Cardiac fibroblast (primary cell): ENCODE results near the gene PARK7.

ENCODE experiments used
- DNase-seq, 2 donors: peaks; one replicate each; pipeline versions ENCODE4 v3.0.0 to v3.0.0-alpha.2; 2010; ENCODE audit warnings: low read depth in 2 of 2
- H3K4me3 ChIP-seq, 2 donors: replicated peaks in 1 of 2; 1 replicate in 1 of 2; 2 replicates in 1 of 2; pipeline ENCODE4 v1.5.1; 2011; ENCODE audit warnings: low read depth in 2 of 2, low read length in 2 of 2, mild to moderate bottlenecking in 2 of 2, moderate library complexity in 1 of 2
- TF ChIP-seq, protein P1 (sequence below): IDR thresholded peaks from one replicate; pipeline ENCODE4 v1.5.1; 2011; ENCODE audit warnings: low read depth, mild to moderate bottlenecking, low read length, inconsistent platforms

The PARK7 gene

DNA sequence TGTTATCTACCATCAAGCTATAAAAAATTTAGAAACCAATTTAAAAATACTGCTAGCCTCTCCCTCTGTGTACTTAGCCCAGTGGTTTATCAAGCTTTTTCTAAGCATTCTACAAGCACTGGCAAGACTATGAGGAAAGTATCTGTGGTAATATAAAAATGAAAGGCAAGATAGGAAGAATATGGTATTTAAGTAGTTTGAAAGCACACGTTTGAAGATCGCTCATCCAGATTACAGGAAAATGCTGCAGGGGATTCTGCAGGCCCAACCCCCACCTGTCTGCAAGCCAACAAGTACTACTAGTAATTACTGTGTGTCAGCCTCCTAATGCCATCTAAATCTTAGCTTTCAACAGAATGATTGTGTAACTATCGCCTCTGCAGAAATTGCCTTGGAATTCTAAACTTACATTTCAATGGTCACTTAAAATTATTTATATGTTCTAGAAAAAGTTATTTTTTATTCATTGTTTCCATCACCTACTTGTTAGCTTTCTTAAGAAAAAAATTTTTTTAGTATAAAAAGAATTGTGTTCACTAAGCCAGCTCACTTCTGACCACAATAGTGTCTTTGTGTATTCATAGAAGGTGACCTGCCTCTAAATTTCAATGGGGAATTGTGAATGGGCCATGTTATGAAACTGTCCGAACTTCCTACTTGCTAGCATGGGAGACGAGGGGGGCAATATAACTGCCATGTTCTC, 56.1 kb downstream of the PARK7 start:
- peak; percentile 54 to 63 for DNase-seq
- TF ChIP-seq, protein P1, sequence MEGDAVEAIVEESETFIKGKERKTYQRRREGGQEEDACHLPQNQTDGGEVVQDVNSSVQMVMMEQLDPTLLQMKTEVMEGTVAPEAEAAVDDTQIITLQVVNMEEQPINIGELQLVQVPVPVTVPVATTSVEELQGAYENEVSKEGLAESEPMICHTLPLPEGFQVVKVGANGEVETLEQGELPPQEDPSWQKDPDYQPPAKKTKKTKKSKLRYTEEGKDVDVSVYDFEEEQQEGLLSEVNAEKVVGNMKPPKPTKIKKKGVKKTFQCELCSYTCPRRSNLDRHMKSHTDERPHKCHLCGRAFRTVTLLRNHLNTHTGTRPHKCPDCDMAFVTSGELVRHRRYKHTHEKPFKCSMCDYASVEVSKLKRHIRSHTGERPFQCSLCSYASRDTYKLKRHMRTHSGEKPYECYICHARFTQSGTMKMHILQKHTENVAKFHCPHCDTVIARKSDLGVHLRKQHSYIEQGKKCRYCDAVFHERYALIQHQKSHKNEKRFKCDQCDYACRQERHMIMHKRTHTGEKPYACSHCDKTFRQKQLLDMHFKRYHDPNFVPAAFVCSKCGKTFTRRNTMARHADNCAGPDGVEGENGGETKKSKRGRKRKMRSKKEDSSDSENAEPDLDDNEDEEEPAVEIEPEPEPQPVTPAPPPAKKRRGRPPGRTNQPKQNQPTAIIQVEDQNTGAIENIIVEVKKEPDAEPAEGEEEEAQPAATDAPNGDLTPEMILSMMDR = no peak
- H3K4me3 ChIP-seq = no peak overlapping the region

DNA sequence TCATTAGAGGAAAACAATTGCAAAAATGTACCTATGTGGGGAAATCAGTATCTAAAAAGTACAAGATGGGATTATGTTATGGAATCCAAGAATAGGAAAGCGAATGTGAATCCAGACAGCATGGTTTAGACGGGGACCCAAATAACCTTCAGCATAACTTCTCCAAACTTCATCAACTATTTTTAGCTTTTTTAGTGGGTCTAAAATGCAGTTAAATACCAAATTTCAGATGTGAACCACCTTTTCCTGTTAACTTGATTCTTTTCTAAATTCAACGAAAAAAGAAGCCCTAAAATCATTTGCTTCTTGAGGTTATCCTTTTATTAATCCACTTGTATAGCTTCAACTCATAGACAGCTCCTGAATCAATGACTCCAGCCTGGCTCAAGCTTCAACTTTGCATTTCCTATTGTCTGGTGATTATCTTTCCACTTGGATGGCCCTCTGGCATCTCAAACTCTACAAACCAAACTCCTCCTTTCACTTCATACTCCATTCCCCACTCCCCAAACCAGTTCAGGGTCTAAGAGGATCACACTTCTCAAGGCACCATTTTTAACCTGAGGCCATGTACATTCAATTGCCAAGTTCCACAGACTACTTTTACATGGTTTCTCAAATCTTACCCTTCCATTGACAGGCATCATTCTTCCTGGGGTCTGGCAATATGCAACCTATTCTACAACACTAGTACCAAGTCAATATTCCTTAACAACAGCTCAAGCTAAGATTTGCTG, 57.1 kb downstream of the PARK7 start:
- peak; percentile 40 to 41 for DNase-seq
- TF ChIP-seq, protein P1 = no peak
- H3K4me3 ChIP-seq = no peak overlapping the region

DNA sequence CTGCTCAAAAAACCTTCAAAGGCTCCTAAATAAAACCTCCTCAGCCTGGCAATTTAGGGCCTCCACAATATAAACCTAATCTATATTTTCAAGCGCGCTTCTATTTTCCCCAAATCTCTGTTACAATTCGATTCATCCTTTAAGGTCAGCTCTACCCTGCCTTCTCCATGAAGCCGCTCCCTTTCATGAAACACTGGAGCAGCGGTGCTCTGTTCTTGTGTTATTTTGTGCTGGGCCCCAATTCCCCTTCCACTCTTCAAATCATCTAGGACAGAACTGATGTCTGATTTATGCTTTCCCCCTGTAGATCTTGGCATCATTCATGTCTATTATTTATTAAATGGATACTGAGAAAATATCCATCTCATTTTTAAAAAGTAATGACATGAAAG, 57.7 kb downstream of the PARK7 start:
- TF ChIP-seq, protein P1 = no peak

DNA sequence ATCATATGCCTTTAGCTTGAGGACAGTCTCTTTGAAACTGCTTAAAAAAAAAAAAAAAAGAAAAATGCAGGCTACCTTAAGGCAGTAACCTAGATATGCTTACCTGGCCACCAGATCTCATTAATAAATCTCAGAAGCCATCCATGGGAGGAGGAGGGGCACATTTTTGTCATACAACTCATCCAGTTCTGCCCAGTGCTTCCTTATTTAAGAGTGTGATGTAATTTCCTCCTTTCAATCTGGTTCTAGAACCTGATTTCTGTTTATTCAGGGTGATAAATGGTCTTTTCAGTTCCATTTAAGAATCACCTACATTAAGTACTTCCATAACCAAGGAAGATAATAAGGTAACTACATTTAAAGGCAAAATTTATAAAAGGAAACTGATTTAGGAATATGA, 58.5 kb downstream of the PARK7 start:
- TF ChIP-seq, protein P1 = no peak
- peak; percentile 54 to 73 for DNase-seq
- no peak overlapping the region for H3K4me3 ChIP-seq

More for the DNA sequence above, 57.7 kb downstream of the PARK7 start:
- DNase-seq = peak in 1 of 2 donors; percentile 29
- H3K4me3 ChIP-seq = no peak overlapping the region

DNA sequence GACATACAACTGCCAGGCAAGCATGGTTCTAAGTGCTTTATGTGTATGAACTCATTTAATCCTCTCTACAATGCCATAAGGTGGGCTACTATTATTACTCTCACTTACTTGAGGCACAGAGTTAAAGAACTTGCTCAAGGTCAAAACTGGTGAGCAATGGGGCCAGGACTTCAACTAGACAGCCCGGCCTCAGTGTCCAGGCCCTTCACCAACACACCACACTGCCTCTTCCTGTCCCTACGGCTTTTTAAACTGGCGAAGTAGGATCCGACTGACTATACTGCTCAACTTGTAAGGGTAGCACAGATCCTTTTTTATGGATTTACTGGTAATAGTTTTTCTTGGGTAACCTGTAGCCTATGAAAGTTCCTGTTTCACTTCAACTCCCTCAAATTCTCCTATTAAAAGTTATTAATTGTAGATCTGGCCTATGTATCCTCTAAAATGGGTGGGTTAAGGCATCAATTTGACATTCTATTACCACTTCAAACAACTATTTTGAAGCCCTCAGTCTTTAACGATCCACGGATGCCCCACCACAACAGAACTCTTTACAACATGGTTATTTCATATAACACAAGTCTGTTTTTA, 60.3 kb downstream of the PARK7 start:
- H3K4me3 ChIP-seq = peak overlapping the region; percentile 0 to 84
- peak; percentile 35 to 39 for DNase-seq
- TF ChIP-seq, protein P1 = no peak

DNA sequence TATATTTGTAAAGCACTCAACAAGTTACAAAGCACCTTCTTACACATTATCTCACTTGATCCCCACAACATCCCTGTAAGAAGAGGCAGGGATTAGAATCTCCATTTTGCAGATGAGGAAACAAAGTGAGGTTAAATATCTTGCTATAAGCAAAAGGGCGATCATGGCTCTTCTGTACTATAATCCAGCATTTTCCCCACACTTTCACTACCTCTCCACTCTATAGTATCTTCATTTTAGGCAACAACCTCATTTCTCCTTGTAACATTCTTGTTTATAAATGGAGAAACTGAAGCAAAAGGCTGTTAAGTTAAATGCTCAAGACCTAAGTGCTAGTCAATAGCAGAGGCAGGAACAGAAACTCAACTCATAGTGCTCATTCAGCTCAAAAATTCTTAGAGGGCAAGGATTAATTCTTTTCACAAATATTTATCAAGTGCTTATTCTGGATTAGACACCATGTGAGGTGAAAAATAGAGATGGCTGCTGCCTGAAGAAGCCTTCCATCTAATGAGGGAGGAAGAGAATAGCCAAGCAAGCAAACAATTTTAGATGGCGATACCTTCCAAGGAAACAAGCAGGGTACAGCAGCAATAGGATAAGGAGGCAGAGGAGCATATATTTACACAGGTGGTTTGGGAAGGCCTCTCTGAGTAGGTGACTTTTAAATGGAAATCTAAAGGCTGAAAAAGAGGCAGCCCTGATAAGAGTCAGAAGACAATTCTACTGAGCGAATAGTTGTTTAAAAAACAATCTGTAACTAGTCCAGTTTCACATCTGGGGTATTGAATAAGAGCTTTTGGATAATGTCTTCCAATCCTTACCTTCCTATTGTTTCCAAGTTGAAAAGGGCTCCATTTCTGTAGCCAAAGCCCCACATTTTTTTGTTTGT, 61.1 kb downstream of the PARK7 start:
- DNase-seq = peak; percentile 22 to 35
- H3K4me3 ChIP-seq = peak overlapping the region; percentile 65 to 84
- TF ChIP-seq, protein P1 = no peak
